Smooth muscle cell (in vitro differentiated cells): Measurements from ENCODE around the gene RNFT2. TPM values are rescaled to one million over a fixed set of nuclear protein-coding genes. Genes with fewer than 3 reads are reported as not detected.

ENCODE experiments used
- DNase-seq: peaks from one replicate; lab custom pipeline; 2025; ENCODE audit not compliant: unreplicated experiment; lab: John Stamatoyannopoulos, UW
- H2AFZ ChIP-seq: fragments of 200-600 bp; sonication (generic); 2 replicates; pipeline ENCODE4 v1.6.0; 2016; ENCODE audit warnings: antibody characterized with exemption, low read depth, mild to moderate bottlenecking
- H3F3A ChIP-seq: fragments of 200-600 bp; sonication (generic); 2 replicates; pipeline ENCODE4 v1.6.0; 2017; ENCODE audit warnings: antibody characterized with exemption, low read depth
- H3K27ac ChIP-seq: fragments of 200-600 bp; sonication (generic); 2 replicates; pipeline ENCODE4 v1.5.1; 2016; ENCODE audit warnings: low read depth, mild to moderate bottlenecking
- H3K27me3 ChIP-seq: fragments of 200-600 bp; sonication (generic); 2 replicates; pipeline ENCODE4 v1.6.1; 2016; ENCODE audit warnings: low read depth, mild to moderate bottlenecking
- H3K36me3 ChIP-seq: fragments of 200-600 bp; sonication (generic); 2 replicates; pipeline ENCODE4 v1.5.1; 2016; ENCODE audit warnings: low read depth
- H3K4me1 ChIP-seq: fragments of 200-600 bp; sonication (generic); 2 replicates; pipeline ENCODE4 v1.5.1; 2016; ENCODE audit warnings: low read depth
- H3K4me2 ChIP-seq: fragments of 200-600 bp; sonication (generic); 2 replicates; pipeline ENCODE4 v1.6.0; 2016; ENCODE audit warnings: mild to moderate bottlenecking
- H3K4me3 ChIP-seq: fragments of 200-600 bp; sonication (generic); 2 replicates; pipeline ENCODE4 v1.5.1; 2016; ENCODE audit warnings: mild to moderate bottlenecking
- H3K79me2 ChIP-seq: fragments of 200-600 bp; sonication (generic); 2 replicates; pipeline ENCODE4 v1.6.0; 2016; ENCODE audit warnings: low read depth, mild to moderate bottlenecking
- H3K9ac ChIP-seq: fragments of 200-600 bp; sonication (generic); 2 replicates; pipeline ENCODE4 v1.6.0; 2016; ENCODE audit warnings: low read depth
- H3K9me3 ChIP-seq: fragments of 200-600 bp; sonication (generic); replicated peaks from 2 replicates; pipeline ENCODE4 v1.5.1; 2016; ENCODE audit warnings: low read depth
- H4K20me1 ChIP-seq: fragments of 200-600 bp; sonication (generic); 2 replicates; pipeline ENCODE4 v1.6.0; 2016; ENCODE audit warnings: low read depth
- CTCF ChIP-seq: fragments of 200-600 bp; sonication (generic); IDR thresholded peaks from 2 replicates; pipeline ENCODE4 v1.5.1; 2017; ENCODE audit warnings: borderline replicate concordance, mild to moderate bottlenecking, antibody characterized with exemption; ENCODE audit not compliant: insufficient read depth, poor library complexity, severe bottlenecking
- WGBS: methylation state at CpG from one replicate; pipeline ENCODE4 v1.1.7; 2016; ENCODE audit warnings: low lambda C conversion rate; 5-methylcytosine and 5-hydroxymethylcytosine counted together
- polyA plus RNA-seq: library from polyadenylated mRNA; unstranded; fragments of >200 nt; fragmentation: Nextera tagmentation; extraction: Ambion mirVana; gene quantifications from 2 replicates; pipeline ENCODE4 v1.2.1, GENCODE V29; 2016
- total RNA-seq: library from RNA; depleted of rRNA; stranded (reverse); fragments of >200 nt; gene quantifications from 2 replicates; pipeline ENCODE4 v1.2.3, GENCODE V29; 2014

Gene RNFT2
- total and polyA plus RNA-seq, 2 experiments from 2014 or later = 2.0 to 2.4 TPM

- Histone ChIP-seq H3K4me2 (no peak overlapping the region), H4K20me1 (no peaks in the 10 kb centered on the region), H3K4me3 (no peak overlapping the region), H3K27ac (no peak overlapping the region), H3K9me3 (no peaks in the 10 kb centered on the region), H3K27me3 (no peaks in the 10 kb centered on the region), H3K36me3 (no peaks in the 10 kb centered on the region), H2AFZ (no peak overlapping the region), H3K9ac (no peak overlapping the region), H3F3A (no peaks in the 10 kb centered on the region), H3K79me2 (no peaks in the 10 kb centered on the region), H3K4me1 (no peaks in the 10 kb centered on the region)
- TF ChIP-seq CTCF = no peak
- 49% methylated on average over 13 of the region's 13 CpGs for WGBS
- no peak for DNase-seq
These were observed 126.5 kb downstream of the RNFT2 start for GRCh38 chr12:116864371-116865160.

- no peaks in the 10 kb centered on the region for H3K36me3 ChIP-seq
- H3K4me1 ChIP-seq = no peaks in the 10 kb centered on the region
- no peak overlapping the region for H3K4me3 ChIP-seq
- H3K4me2 ChIP-seq = no peak overlapping the region
- no peaks in the 10 kb centered on the region for H3F3A ChIP-seq
- H4K20me1 ChIP-seq = no peaks in the 10 kb centered on the region
- H2AFZ ChIP-seq = no peak overlapping the region
- H3K27me3 ChIP-seq = no peaks in the 10 kb centered on the region
- 96% methylated on average over 2 of the region's 2 CpGs for WGBS
- no peak for TF ChIP-seq CTCF
- no peaks in the 10 kb centered on the region for H3K9me3 ChIP-seq
- no peak for DNase-seq
- H3K9ac ChIP-seq = no peak overlapping the region
- no peaks in the 10 kb centered on the region for H3K79me2 ChIP-seq
- H3K27ac ChIP-seq = no peak overlapping the region
These were observed 129.4 kb downstream of the RNFT2 start for GRCh38 chr12:116867523-116867922.

- H3K4me1 ChIP-seq = no peaks in the 10 kb centered on the region
- H2AFZ ChIP-seq = no peak overlapping the region
- no peak overlapping the region for H3K27ac ChIP-seq
- H4K20me1 ChIP-seq = no peaks in the 10 kb centered on the region
- no peak for TF ChIP-seq CTCF
- H3K4me3 ChIP-seq = no peak overlapping the region
- WGBS = 91% methylated on average over 4 of the region's 4 CpGs
- H3F3A ChIP-seq = no peaks in the 10 kb centered on the region
- H3K9ac ChIP-seq = no peak overlapping the region
- no peaks in the 10 kb centered on the region for H3K27me3 ChIP-seq
- H3K79me2 ChIP-seq = no peaks in the 10 kb centered on the region
- H3K9me3 ChIP-seq = no peaks in the 10 kb centered on the region
- DNase-seq = no peak
- no peak overlapping the region for H3K4me2 ChIP-seq
- H3K36me3 ChIP-seq = no peaks in the 10 kb centered on the region
These were observed 132.2 kb downstream of the RNFT2 start for GRCh38 chr12:116870306-116870705.
